NCI-H748 (cell line): ENCODE data around the gene NMU.
"Not testable (repeated sequence)": the region's sequence is repeated elsewhere in the genome, so short reads cannot be mapped to it uniquely, and the experiment has no call there.

Source experiments
- DNase-seq: peaks from one replicate; lab custom pipeline; 2025; ENCODE audit not compliant: unreplicated experiment; lab: John Stamatoyannopoulos, UW

The NMU gene

DNA sequence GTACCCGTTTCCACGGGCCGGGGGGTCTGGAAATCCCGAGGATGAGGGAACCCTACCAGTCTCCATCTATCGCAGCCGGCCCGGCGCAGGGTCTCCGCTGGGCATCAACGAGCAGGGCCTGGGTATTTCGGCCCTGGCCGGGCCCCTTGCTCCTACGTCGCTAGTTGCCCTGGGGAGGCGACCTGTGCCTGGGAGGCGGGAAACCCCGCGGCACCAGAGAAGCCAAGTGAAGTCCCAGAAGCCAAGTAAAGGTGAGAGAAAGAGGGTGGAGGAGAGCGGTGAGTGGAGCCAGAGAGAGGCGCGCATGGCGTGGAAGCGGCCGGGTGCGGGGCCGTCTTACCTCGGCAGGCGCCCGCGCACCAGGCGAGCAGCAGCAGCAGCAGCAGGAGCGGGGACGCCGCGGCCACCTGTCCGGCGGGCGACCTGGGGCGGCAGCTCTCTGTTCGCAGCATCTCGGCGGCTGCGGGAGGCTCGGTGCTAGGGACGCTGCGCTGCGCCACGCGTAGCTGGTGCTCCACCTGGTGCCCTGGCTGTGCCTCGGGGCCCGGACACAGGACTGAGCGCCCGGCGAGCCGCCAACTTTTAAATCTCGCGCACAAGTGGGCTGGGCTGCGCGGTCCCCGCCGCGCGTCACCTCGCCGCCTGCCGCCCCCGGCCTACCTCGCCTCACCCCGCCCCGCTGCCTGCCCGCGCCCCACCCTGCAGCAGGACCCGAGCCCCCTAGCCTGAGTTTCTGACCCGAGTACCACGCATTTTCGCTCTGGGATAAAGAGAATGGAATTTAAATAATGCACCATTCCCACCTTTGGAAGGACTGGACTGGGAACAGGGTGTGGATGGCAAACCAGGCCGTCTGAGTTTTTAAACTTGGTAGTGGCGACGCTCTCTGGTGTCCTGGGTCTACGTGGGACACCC is at the start of gene NMU:
Gene NMU (minus strand): TSS at position 558 of the 915 bp plus-strand sequence. CDS start 106 bp downstream, at position 452.
- peak; percentile 78 for DNase-seq

GRCh38 chr4:55684276-55684675 is 48.2 kb upstream of the NMU start:
- no peak for DNase-seq

DNA sequence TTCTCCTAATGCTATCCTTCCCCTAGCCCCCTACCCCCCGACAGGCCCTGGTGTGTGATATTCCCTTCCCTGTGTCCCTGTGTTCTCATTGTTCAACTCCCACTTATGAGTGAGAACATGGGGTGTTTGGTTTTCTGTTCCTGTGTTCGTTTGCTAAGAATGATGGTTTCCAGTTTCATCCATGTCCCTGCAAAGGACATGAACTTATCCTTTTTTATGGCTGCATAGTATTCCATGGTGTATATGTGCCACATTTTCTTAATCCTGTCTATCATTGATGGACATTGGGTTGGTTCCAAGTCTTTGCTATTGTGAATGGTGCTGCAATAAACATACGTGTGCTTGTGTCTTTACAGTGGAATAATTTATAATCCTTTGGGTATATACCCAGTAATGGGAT is 46.7 kb upstream of the NMU start:
- not testable (repeated sequence) for DNase-seq

- peak; percentile 2 for DNase-seq
Measured at GRCh38 chr4:55682295-55682694, 46.2 kb upstream of the NMU start.

- DNase-seq = no peak
Measured at GRCh38 chr4:55681430-55681829, 45.3 kb upstream of the NMU start.

GRCh38 chr4:55675196-55675793 is 39.2 kb upstream of the NMU start:
- DNase-seq = no peak

DNA sequence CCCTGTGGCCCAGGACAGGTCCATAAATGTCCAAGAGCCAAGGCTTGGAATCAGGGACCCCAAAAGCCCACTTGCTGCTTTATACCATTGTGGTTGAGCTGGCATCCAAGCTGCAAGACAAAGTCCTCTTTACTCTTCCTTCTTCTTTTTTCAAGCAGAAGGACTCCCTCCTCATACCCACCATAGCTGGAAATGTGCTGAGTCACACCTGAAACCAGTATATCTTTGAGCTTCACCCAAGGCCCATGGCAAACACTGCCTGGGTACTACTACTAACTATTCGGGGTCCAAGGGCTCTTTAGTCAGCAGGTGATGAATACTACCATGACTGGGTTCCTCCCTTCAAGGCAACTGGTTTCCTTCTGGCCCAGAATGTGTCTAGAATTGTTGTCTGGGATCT is 37.3 kb upstream of the NMU start:
- no peak for DNase-seq

DNA sequence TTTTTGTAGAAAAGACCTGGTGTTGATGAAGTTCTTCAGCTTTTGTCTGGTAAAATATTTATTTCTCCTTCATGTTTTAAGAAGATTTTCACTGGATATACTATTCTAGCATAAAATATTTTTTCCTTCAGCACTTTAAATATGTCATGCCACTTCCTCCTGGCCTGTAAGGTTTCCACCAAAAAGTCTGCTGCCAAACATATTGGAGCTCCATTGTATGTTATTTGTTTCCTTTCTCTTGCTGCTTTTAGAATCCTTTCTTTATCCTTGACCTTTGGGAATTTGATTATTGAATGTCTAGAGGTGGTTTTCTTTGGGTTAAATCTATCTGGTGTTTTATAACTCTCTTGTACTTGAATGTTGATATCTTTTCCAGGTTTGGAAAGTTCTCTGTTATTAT is 35.6 kb upstream of the NMU start:
- no peak for DNase-seq

- DNase-seq = no peak
Measured at GRCh38 chr4:55670695-55671094, 34.6 kb upstream of the NMU start.

DNA sequence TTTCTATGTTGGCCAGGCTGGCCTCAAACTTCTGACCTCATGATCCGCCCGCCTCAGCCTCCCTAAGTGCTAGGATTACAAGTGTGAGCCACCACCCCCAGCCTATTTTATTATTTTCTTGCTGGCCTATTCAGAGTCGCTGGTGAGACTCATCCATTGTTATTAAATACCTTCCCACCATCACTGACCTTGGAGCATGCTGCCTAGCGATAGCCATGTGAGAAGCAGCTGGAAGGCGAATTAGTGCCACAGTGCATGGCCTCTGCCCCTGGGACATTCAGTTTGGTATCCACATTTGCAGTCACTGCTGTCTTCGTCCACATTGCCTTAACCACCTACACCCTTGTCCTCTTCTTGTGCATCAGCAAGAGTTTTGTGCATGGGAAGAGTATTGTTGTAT is 32.4 kb upstream of the NMU start:
- DNase-seq = no peak

DNA sequence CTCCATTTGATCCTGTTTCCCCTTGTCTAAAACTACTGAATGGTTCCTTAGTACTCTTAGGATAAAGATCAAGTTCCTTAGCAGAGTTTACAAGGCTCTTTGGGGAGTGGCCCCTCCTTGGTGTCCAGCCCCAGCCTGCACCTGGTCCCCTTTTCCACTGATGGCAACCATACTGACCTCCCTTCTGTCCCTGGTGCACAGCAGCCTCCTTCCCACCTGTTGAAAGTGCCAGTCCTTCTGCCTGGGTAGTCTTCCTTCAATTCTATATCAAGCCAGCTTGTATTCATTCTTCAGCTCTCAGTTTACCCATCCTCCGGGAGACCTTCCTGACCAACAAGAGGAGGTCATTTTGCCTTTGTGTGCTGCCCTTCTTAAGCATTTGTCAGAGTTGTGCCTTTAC is 30.4 kb upstream of the NMU start:
- no peak for DNase-seq

GRCh38 chr4:55663145-55663544 is 27.0 kb upstream of the NMU start:
- DNase-seq = no peak

GRCh38 chr4:55661398-55662056 is 25.4 kb upstream of the NMU start:
- DNase-seq = no peak

DNA sequence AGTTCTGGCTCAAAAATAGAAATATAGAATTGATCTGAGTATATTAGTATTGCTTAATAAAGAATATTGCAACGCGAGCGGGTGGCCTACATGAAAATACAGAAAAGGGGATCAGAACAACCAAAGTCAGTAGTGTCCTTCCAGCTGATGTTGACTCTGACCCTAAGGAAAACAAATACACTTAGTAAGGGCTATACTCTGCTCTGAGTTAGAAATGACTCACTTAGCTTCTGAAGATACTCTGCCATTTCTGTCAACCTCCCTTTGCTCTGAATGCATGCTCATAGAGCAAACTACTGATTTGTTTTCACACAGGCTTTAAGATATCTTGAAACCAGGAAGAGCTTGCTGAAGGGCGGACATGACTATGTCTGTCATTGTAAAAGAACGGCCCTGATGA is 22.6 kb upstream of the NMU start:
- DNase-seq = no peak

DNA sequence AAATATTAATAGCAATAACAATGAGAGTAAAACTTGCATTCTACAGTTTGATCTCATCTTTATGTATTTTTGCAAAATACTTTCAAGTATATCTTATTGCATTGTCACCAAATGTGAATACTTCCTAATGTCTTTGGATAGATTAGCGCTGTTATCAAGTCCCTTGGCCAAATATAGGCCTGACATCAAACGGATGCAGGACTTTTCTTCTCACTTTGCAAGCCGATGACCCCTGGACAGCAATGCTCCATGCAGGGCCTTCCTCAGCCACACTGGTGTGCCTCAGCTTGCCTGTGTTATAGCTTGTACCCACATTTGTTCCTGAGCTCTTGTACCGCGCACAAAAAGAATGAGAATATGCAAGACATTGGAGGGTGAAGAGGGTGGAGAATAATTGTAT is 18.0 kb upstream of the NMU start:
- no peak for DNase-seq

DNA sequence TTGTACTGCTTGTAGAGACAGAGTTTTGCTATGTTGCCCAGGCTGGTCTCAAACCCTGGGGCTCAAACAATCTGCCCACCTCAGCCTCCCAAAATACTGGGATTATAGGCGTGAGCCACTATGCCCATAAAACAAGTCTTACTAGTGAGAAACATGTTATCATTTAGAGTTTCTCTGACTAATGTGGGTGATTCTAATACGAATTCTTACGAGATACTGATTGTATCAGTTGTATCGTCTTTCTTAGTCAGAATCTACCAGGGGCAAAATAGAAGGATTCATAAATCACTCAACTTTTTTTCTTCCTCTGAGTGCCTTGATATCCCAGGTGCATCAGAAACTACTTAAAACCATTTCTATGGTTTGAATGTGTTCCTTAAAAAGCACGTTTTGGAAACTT is 14.4 kb upstream of the NMU start:
- no peak for DNase-seq

DNA sequence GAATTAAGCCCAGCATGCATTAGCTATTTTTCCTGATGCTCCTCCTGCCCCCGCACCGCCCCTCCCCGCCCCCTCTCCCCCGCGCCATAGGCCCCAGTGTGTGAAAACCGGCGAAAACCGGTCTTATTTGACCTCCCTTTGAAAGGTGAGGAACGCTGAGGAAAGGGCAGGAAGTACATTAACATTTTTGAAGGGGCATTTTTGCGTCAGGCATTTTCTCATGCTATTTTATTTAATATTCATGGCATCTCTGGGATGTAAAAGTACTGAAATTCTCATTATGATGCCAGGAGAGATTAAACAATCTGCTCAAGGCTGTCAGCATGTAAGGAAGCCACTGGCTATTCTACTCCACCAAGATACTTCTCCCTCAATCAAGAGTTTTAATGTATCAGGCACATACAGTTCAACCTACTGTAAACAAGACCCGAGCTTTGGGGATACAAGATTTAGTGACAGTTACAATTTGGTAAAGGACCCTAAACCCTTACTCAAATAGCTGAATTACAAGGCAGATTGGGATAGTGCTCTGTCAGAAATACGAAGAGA is 1.2 kb upstream of the NMU start:
- no peak for DNase-seq

- no peak for DNase-seq
Measured at GRCh38 chr4:55636656-55636999, 530 bp upstream of the NMU start.

DNA sequence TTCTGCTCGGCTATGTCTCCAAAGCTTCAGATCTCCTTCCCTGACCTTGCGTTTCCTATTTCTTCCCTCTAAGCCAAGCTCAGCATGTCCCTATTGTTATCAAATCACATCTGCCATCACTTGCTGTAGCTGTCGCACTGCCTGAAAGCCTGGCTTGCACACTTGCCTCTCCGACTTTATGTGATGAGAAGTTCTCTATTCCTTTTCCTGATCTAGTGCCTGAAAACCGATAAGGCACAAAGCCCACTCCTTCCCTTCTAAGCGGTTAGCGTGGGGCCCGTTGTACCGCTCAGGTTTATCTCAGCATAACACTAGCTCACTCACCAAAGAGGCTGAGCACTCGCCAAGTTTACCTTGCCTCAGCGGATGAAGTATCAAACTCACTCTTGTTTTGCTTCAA is 816 bp downstream of the NMU start:
- peak; percentile 53 for DNase-seq

GRCh38 chr4:55634417-55635128 is 1.5 kb downstream of the NMU start:
- DNase-seq = peak; percentile 27

GRCh38 chr4:55633903-55634302 is 2.2 kb downstream of the NMU start:
- DNase-seq = no peak
